ENCODE measurements around the gene SLC6A1. TPM values are rescaled to one million over a fixed set of nuclear protein-coding genes. Genes with fewer than 3 reads are reported as not detected.

SLC6A1 gene
- total RNA-seq, 1 experiment from 2014 or later = not detected

DNA sequence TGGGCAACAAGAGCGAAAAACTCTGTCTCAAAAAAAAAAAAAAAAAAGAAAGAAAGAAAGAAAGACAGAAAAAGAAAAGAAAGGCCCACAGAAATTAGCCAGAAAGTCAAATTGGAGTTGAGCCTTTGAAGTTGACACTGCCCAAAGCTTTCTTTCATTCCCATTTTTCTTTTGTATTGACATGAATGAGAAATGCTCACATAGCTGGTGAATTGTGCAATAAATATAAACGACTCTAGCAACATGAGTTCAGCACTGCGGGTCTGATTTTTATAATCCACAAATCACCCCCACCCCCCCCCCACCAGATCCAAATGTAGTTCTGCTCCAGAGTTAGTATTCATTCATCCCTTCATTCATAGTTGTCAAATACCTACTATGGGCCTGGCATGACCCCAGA lies 37.4 kb downstream of the SLC6A1 start:
- no peak overlapping the region for H3K27ac Mint-ChIP-seq (ENCODE audit: low read depth, unreplicated experiment)
- ChIA-PET POLR2A (no interaction called here), CTCF (interaction anchor here (0.6 to 2.0 kb wide), 4 partner anchors 8 to 977 kb away, joined by 3 to 8 read pairs (median 4); no protein-coding TSS in a partner anchor)
- H3K4me3 Mint-ChIP-seq (ENCODE audit: unreplicated experiment) = no peak overlapping the region
- intact Hi-C loops (cut with micrococcal nuclease) = no loop called here
- BruUV-seq (replicated peaks) = no TSS peak
- DNase-seq (ENCODE audit: unreplicated experiment) = no peak
- H3K4me1 Mint-ChIP-seq (ENCODE audit: insufficient read depth, unreplicated experiment) = no peaks in the 10 kb centered on the region
- no peak for TF ChIP-seq CTCF (IDR thresholded peaks at IDR 0.05; ENCODE audit: unreplicated experiment)
- peaks cover 8% of the 10 kb centered on the region for H3K9me3 Mint-ChIP-seq (ENCODE audit: unreplicated experiment)
- H3K27me3 Mint-ChIP-seq (ENCODE audit: insufficient read depth, unreplicated experiment) = peaks cover 85% of the 10 kb centered on the region
- H3K36me3 Mint-ChIP-seq (ENCODE audit: insufficient read depth, unreplicated experiment) = no peaks in the 10 kb centered on the region

GRCh38 chr3:11033871-11034270 lies 41.3 kb downstream of the SLC6A1 start:
- intact Hi-C loops (cut with micrococcal nuclease) = no loop called here
- H3K9me3 Mint-ChIP-seq (ENCODE audit: unreplicated experiment) = no peaks in the 10 kb centered on the region
- BruUV-seq (replicated peaks) = no TSS peak
- H3K27me3 Mint-ChIP-seq (ENCODE audit: insufficient read depth, unreplicated experiment) = peaks cover 81% of the 10 kb centered on the region
- ChIA-PET CTCF (no interaction called here), POLR2A (no interaction called here)
- no peak for TF ChIP-seq CTCF (IDR thresholded peaks at IDR 0.05; ENCODE audit: unreplicated experiment)
- no peaks in the 10 kb centered on the region for H3K4me1 Mint-ChIP-seq (ENCODE audit: insufficient read depth, unreplicated experiment)
- DNase-seq (ENCODE audit: unreplicated experiment) = no peak
- no peaks in the 10 kb centered on the region for H3K36me3 Mint-ChIP-seq (ENCODE audit: insufficient read depth, unreplicated experiment)
- H3K27ac Mint-ChIP-seq (ENCODE audit: low read depth, unreplicated experiment) = no peak overlapping the region
- H3K4me3 Mint-ChIP-seq (ENCODE audit: unreplicated experiment) = no peak overlapping the region

DNA sequence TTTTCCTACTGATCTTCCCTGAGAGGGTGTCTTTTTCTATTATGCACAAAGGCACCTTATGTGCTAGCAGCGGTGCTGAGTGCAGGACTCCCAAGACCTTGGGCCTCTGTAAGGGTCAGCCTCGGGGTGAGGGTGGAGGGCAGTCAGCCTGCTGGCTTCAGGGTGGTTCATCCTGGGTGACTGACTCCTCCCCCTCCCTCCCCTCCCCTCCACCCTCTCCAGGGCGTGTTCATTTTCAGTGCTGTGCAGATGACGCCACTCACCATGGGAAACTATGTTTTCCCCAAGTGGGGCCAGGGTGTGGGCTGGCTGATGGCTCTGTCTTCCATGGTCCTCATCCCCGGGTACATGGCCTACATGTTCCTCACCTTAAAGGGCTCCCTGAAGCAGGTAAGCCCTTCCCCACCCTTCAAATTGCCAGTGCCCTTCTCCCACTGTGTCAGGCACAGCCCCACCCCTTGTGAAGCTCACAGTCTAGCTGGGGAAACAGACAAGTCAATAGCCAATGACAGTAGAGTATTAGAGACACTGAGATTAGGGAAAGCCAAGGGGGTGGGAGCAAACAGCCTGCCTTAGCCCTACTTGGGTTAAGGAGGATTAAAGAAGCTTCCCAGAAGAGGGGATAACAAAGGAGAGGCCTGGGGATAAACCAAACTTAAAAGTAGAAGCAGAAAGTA lies 41.9 kb downstream of the SLC6A1 start:
- CTCF ChIA-PET = interaction anchor here (0.6 to 0.8 kb wide), 3 partner anchors 63 to 811 kb away, joined by 3 to 5 read pairs (median 3); no protein-coding TSS in a partner anchor
- POLR2A ChIA-PET = interaction anchor here (0.7 kb wide), 1 partner anchor 37 kb away, joined by 4 read pairs; no protein-coding TSS in a partner anchor
- no peak overlapping the region for H3K27ac Mint-ChIP-seq (ENCODE audit: low read depth, unreplicated experiment)
- no peaks in the 10 kb centered on the region for H3K4me1 Mint-ChIP-seq (ENCODE audit: insufficient read depth, unreplicated experiment)
- no peak for TF ChIP-seq CTCF (IDR thresholded peaks at IDR 0.05; ENCODE audit: unreplicated experiment)
- intact Hi-C loops (cut with micrococcal nuclease) = no loop called here
- H3K27me3 Mint-ChIP-seq (ENCODE audit: insufficient read depth, unreplicated experiment) = peaks cover 81% of the 10 kb centered on the region
- no peak overlapping the region for H3K4me3 Mint-ChIP-seq (ENCODE audit: unreplicated experiment)
- no TSS peak for BruUV-seq (replicated peaks)
- DNase-seq (ENCODE audit: unreplicated experiment) = no peak
- no peaks in the 10 kb centered on the region for H3K36me3 Mint-ChIP-seq (ENCODE audit: insufficient read depth, unreplicated experiment)
- no peaks in the 10 kb centered on the region for H3K9me3 Mint-ChIP-seq (ENCODE audit: unreplicated experiment)

DNA sequence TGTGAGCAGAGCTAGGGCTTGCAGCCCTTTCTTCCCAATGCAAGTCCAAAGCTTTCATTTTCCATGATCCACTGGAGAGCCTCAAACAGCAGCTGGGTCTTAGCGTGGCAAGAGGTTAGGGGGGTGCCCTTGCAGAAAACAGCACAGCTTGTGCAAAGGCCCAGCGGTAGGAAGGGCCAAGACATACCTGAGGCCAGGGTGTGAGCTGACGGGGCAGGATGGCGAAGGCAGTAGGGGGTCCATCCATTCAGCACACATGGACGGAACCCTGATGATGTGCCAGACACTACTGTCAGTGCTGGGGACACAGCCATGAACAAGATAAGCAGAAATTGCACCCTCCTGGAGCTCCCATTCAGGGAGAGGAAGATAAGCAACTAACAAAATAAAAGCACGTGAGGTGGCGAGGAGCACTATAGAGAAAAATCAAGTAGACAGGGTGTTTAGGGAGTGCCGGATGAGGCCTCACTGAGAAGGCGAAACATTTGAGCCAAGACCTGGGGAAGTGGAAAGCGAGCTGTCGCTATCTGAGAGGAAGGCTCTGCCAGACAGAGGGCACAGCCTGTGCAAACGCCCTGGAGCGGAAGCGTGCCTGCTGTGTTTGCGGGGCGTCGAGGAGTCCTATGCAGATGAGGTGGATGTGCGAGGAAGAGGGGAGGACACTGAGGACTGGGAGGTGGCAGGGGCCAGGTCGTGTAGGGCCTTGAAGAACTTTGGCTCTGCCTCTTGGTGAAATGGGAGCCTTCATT lies 43.4 kb downstream of the SLC6A1 start:
- no peak for DNase-seq (ENCODE audit: unreplicated experiment)
- no TSS peak for BruUV-seq (replicated peaks)
- no peak for TF ChIP-seq CTCF (IDR thresholded peaks at IDR 0.05; ENCODE audit: unreplicated experiment)
- Mint-ChIP-seq H3K9me3 (ENCODE audit: unreplicated experiment) (no peaks in the 10 kb centered on the region), H3K4me3 (ENCODE audit: unreplicated experiment) (no peak overlapping the region), H3K27ac (ENCODE audit: low read depth, unreplicated experiment) (no peak overlapping the region), H3K36me3 (ENCODE audit: insufficient read depth, unreplicated experiment) (no peaks in the 10 kb centered on the region), H3K27me3 (ENCODE audit: insufficient read depth, unreplicated experiment) (peaks cover 82% of the 10 kb centered on the region), H3K4me1 (ENCODE audit: insufficient read depth, unreplicated experiment) (no peaks in the 10 kb centered on the region)
- POLR2A ChIA-PET = no interaction called here
- CTCF ChIA-PET = interaction anchor here (1.2 to 1.4 kb wide), 2 partner anchors 24 to 90 kb away, joined by 3 to 7 read pairs; no protein-coding TSS in a partner anchor
- intact Hi-C loops (cut with micrococcal nuclease) = no loop called here
